ENCODE data around the gene ADAMTS17. TPM values are rescaled to one million over a fixed set of nuclear protein-coding genes. Genes with fewer than 3 reads are reported as not detected.

ADAMTS17 gene
- polyA plus RNA-seq, 2 of the 4 experiments (the other 2 are of a cell fraction), result 0.05 TPM; not detected in 1

- ATAC-seq (no peak), DNase-seq (ENCODE audit: low read depth in 1 of 2, low spot score in 1 of 2) (no peak), FAIRE-seq (no peak)
- Histone ChIP-seq H3K9me3 (no peaks in the 10 kb centered on the region; the same call in 2 of the 3 replicates), H3K27ac (no peak overlapping the region), H3K4me3 (no peak overlapping the region), H3K4me2 (no peak overlapping the region), H3K4me1 (no peaks in the 10 kb centered on the region)
- 55% methylated on average over 7 of the region's 7 CpGs for WGBS (ENCODE audit: missing lambda C conversion rate)
- ChIA-PET CTCF (no interaction called here), POLR2A (no interaction called here)
- TF ChIP-seq POLR2AphosphoS2 (conservative IDR thresholded peaks at IDR 0.05; ENCODE audit: low read length) (no peak), ELK1 (IDR thresholded peaks at IDR 0.05; ENCODE audit: low read depth, low read length) (no peak), HOXB5 (CRISPR knock-in tag; IDR thresholded peaks at IDR 0.05) (no peak), POLR2A (IDR thresholded peaks at IDR 0.05; ENCODE audit: low read length) (no peak), HES2 (IDR thresholded peaks at IDR 0.05) (no peak), E2F6 (IDR thresholded peaks at IDR 0.05; ENCODE audit: borderline replicate concordance, low read depth) (no peak), MAFK (IDR thresholded peaks at IDR 0.05; ENCODE audit: partially characterized antibody) (no peak), PHF8 (IDR thresholded peaks at IDR 0.05; ENCODE audit: borderline replicate concordance, low read depth) (no peak), EP300 (IDR thresholded peaks at IDR 0.05) (no peak), NFE2L2 (conservative IDR thresholded peaks at IDR 0.05; ENCODE audit: low read length) (no peak), MYC (IDR thresholded peaks at IDR 0.05; ENCODE audit: borderline replicate concordance, low read length) (no peak), RFX5 (IDR thresholded peaks at IDR 0.05) (no peak), BHLHE40 (IDR thresholded peaks at IDR 0.05; ENCODE audit: low read depth, low read length) (no peak), TP53 (CRISPR knock-in tag; IDR thresholded peaks at IDR 0.05) (no peak)
These were observed 324.6 kb downstream of the ADAMTS17 start for GRCh38 chr15:100017140-100017539.

- no peak for TF ChIP-seq SMC3 (IDR thresholded peaks at IDR 0.05)
- no peak for TF ChIP-seq PBX3 (IDR thresholded peaks at IDR 0.05)
- TF ChIP-seq NPAS2 (CRISPR knock-in tag; IDR thresholded peaks at IDR 0.05; ENCODE audit: borderline replicate concordance), result no peak
- 75% methylated on average over 3 of the region's 3 CpGs for WGBS (ENCODE audit: missing lambda C conversion rate)
- ChIA-PET CTCF (no interaction called here), POLR2A (no interaction called here)
- Histone ChIP-seq H3K4me1 (no peaks in the 10 kb centered on the region), H3K9me3 (peaks cover under 1% of the 10 kb centered on the region; the same call in 1 of the 3 replicates), H3K27ac (no peak overlapping the region), H3K4me2 (no peak overlapping the region), H3K4me3 (no peak overlapping the region)
- FAIRE-seq (no peak), DNase-seq (ENCODE audit: low read depth in 1 of 2, low spot score in 1 of 2) (no peak), ATAC-seq (no peak)
These were observed 325.1 kb downstream of the ADAMTS17 start for GRCh38 chr15:100016632-100017031.

- DNase-seq (ENCODE audit: low read depth in 1 of 2, low spot score in 1 of 2), result no peak
- ChIA-PET POLR2A (no interaction called here), CTCF (no interaction called here)
- TF ChIP-seq HES2 (IDR thresholded peaks at IDR 0.05) (no peak), ESRRA (IDR thresholded peaks at IDR 0.05; ENCODE audit: borderline replicate concordance, low read length) (no peak), CHD4 (IDR thresholded peaks at IDR 0.05; ENCODE audit: borderline replicate concordance) (no peak), SREBF2 (IDR thresholded peaks at IDR 0.05) (no peak), ZSCAN20 (CRISPR knock-in tag; IDR thresholded peaks at IDR 0.05) (no peak), RAD21 (conservative IDR thresholded peaks at IDR 0.05 in 1 of 2, IDR thresholded peaks at IDR 0.05 in 1 of 2) (no peak), ZC3H11A (IDR thresholded peaks at IDR 0.05) (no peak), MAX (IDR thresholded peaks at IDR 0.05) (no peak), E2F6 (IDR thresholded peaks at IDR 0.05; ENCODE audit: borderline replicate concordance, low read depth) (no peak), RFX5 (IDR thresholded peaks at IDR 0.05) (no peak), ATOH8 (CRISPR knock-in tag; IDR thresholded peaks at IDR 0.05; ENCODE audit: low read depth) (no peak), RARB (CRISPR knock-in tag; IDR thresholded peaks at IDR 0.05) (no peak)
- no peak overlapping the region for H3K4me3 ChIP-seq
- 33% methylated on average over 1 of the region's 1 CpG for WGBS (ENCODE audit: missing lambda C conversion rate)
- no peak overlapping the region for H3K27ac ChIP-seq
- H3K4me1 ChIP-seq, result no peaks in the 10 kb centered on the region
- FAIRE-seq, result no peak
- ATAC-seq, result no peak
- H3K9me3 ChIP-seq, result peaks cover 3% of the 10 kb centered on the region; the same call in 1 of the 3 replicates
- no peak overlapping the region for H3K4me2 ChIP-seq
These were observed 330.5 kb downstream of the ADAMTS17 start for GRCh38 chr15:100011235-100011634.

Measured in A549 (cell line).